K562 (cell line): ENCODE results near the gene GALNT9. TPM values are rescaled to one million over a fixed set of nuclear protein-coding genes. Genes with fewer than 3 reads are reported as not detected.

ENCODE experiments used
- ATAC-seq: fragments of 200-7000 bp; cut with Tn5 transposase; 3 replicates; pipeline ENCODE4 v1.9.1; 2020; ENCODE audit warnings: moderate library complexity
- BruUV-seq: library from RNA; stranded (reverse); fragments of 400-500 nt; replicated peaks from 2 replicates; lab custom pipeline; 2021; lab: Mats Ljungman, UMichigan
- CTCF ChIA-PET: fragments of 300-600 bp; formaldehyde crosslinking; extraction: SDS; loops from one replicate; lab custom pipeline; 2021; ENCODE audit warnings: low intra/inter-chr PET ratio; lab: Yijun Ruan, JAX
- POLR2A ChIA-PET: fragments of 300-600, 350-650 bp; sonication (Branson Sonifier 250); formaldehyde crosslinking; extraction: SDS; loops from one replicate; lab custom pipeline; 2021; ENCODE audit warnings: antibody characterized with exemption, inconsistent platforms; lab: Yijun Ruan, JAX
- DNase-seq, 4 experiments: peaks; one replicate each; pipeline versions ENCODE4 v3.0.0 to v3.0.0-alpha.2; 2011 to 2018; ENCODE audit warnings: low spot score in 3 of 4, mixed read lengths in 3 of 4; ENCODE audit errors: extremely low read depth in 1 of 4
- FAIRE-seq: peaks from 2 replicates; lab custom pipeline; 2011; peaks lifted over from hg19 to GRCh38; lab: Jason Lieb, UNC
- H2AFZ ChIP-seq: 2 replicates; pipeline ENCODE4 v1.6.0; 2011; ENCODE audit warnings: low read depth, low read length, control low read depth, inconsistent platforms
- H3K27ac ChIP-seq: fragments of 200-600 bp; 3 replicates; pipeline ENCODE4 v1.8.0; 2011; ENCODE audit warnings: low read depth, mild to moderate bottlenecking, control low read depth, inconsistent platforms, low read length, moderate library complexity, mixed read lengths; ENCODE audit errors: extremely low read depth
- H3K27me3 ChIP-seq, 2 experiments: fragments of 300-600 bp in 1 of 2; 2 replicates in 1 of 2; 3 replicates in 1 of 2; pipeline versions ENCODE4 v1.6.0 to v1.8.0; 2011; ENCODE audit warnings: inconsistent platforms in 2 of 2, low read length in 2 of 2, mild to moderate bottlenecking in 1 of 2, mixed read lengths in 1 of 2, moderate library complexity in 1 of 2; ENCODE audit not compliant: control insufficient read depth in 2 of 2, insufficient read depth in 2 of 2
- H3K36me3 ChIP-seq: fragments of 300-600 bp; 3 replicates; pipeline ENCODE4 v1.8.0; 2011; ENCODE audit warnings: mild to moderate bottlenecking, low read length, inconsistent platforms; ENCODE audit not compliant: control insufficient read depth, insufficient read depth
- H3K4me1 ChIP-seq, 2 experiments: fragments of 200-600 bp in 1 of 2; replicated peaks in 1 of 2; 2 replicates in 1 of 2; 3 replicates in 1 of 2; pipeline versions ENCODE4 v1.5.1 to v1.8.0; 2011; ENCODE audit warnings: inconsistent platforms in 2 of 2, low read length in 2 of 2, mild to moderate bottlenecking in 1 of 2, mixed read lengths in 1 of 2, moderate library complexity in 1 of 2; ENCODE audit not compliant: control insufficient read depth in 2 of 2, insufficient read depth in 2 of 2
- H3K4me2 ChIP-seq: 2 replicates; pipeline ENCODE4 v1.6.1; 2011; ENCODE audit warnings: low read length, control low read depth, inconsistent platforms, mixed read lengths; ENCODE audit not compliant: insufficient read depth
- H3K4me3 ChIP-seq: fragments of 200-600 bp; sonication (generic), shearing (Covaris generic); 2 replicates; pipeline ENCODE4 v1.5.1; 2016; ENCODE audit warnings: control low read depth, inconsistent platforms
- H3K79me2 ChIP-seq: fragments of 200-600 bp; 3 replicates; pipeline ENCODE4 v1.8.0; 2011; ENCODE audit warnings: low read length, inconsistent platforms; ENCODE audit not compliant: control insufficient read depth, insufficient read depth
- H3K9ac ChIP-seq, 2 experiments: 2 replicates each; pipeline versions ENCODE4 v1.6.0 to v1.6.1; 2011; ENCODE audit warnings: low read depth in 2 of 2, low read length in 2 of 2, control low read depth in 1 of 2, inconsistent platforms in 1 of 2, mild to moderate bottlenecking in 1 of 2, mixed read lengths in 1 of 2; ENCODE audit not compliant: insufficient read depth in 1 of 2
- H3K9me1 ChIP-seq: one replicate; pipeline ENCODE4 v1.6.0; 2011; ENCODE audit warnings: inconsistent platforms, mild to moderate bottlenecking, low read length, moderate library complexity; ENCODE audit not compliant: control insufficient read depth, insufficient read depth
- H3K9me3 ChIP-seq: replicated peaks from 2 replicates; pipeline ENCODE4 v1.5.1; 2011; ENCODE audit warnings: low read depth, low read length, inconsistent platforms; ENCODE audit not compliant: control insufficient read depth, insufficient read depth
- H4K20me1 ChIP-seq: replicated peaks from 2 replicates; pipeline ENCODE4 v1.6.1; 2011; ENCODE audit warnings: low read length, inconsistent platforms, mixed read lengths; ENCODE audit not compliant: control insufficient read depth, insufficient read depth
- ETV5 ChIP-seq: sonication (generic); formaldehyde crosslinking; IDR thresholded peaks from 2 replicates; pipeline ENCODE4 v1.4.0; 2020; ENCODE audit warnings: low read depth, mild to moderate bottlenecking, missing genetic modification reagents
- MYC ChIP-seq, 2 experiments: fragments of 250-450 bp in 1 of 2; sonication (Bioruptor Pico) in 1 of 2; IDR thresholded peaks; 2 replicates each; pipeline versions ENCODE4 v1.5.1 to v1.6.1; 2012 to 2021; ENCODE audit warnings: low read depth in 2 of 2, borderline replicate concordance in 1 of 2, improper control_type of control experiment in 1 of 2, low read length in 1 of 2, mild to moderate bottlenecking in 1 of 2, moderate library complexity in 1 of 2
- PCBP1 ChIP-seq: fragments of 200-400 bp; formaldehyde crosslinking; IDR thresholded peaks from 2 replicates; pipeline ENCODE4 v1.6.1; 2018; ENCODE audit warnings: mild to moderate bottlenecking, low read depth, low read length; ENCODE audit not compliant: poor library complexity, severe bottlenecking
- ZFPM2 ChIP-seq: fragments of 250-450 bp; sonication (Bioruptor Pico); IDR thresholded peaks from 2 replicates; pipeline ENCODE4 v1.5.1; 2022; ENCODE audit warnings: mild to moderate bottlenecking
- ZNF263 ChIP-seq: sonication (generic); formaldehyde crosslinking; IDR thresholded peaks from 2 replicates; pipeline ENCODE4 v1.8.0; 2022; ENCODE audit warnings: mild to moderate bottlenecking, missing genetic modification reagents, borderline replicate concordance
- WGBS: fragments of 100-300 bp; shearing (Covaris generic); methylation state at CpG from one replicate; pipeline ENCODE4 v1.1.6; 2016; ENCODE audit warnings: low coverage, mixed read lengths; ENCODE audit not compliant: insufficient coverage; ENCODE audit errors: missing lambda C conversion rate; 5-methylcytosine and 5-hydroxymethylcytosine counted together
- in situ Hi-C: fragments of 300-500 bp; cut with MboI; formaldehyde crosslinking; loops from 4 replicates; pipeline ENCODE4 v1.15.0; 2018; ENCODE audit warnings: inconsistent platforms, mixed read lengths
- intact Hi-C: fragments of 100-400 bp; cut with micrococcal nuclease; formaldehyde crosslinking; loops from 2 replicates; pipeline ENCODE4 v1.14.2; 2022
- polyA plus RNA-seq, 8 experiments: library from polyadenylated mRNA; depleted of rRNA in 4 of 8; stranded (reverse) in 5 of 8; unstranded in 3 of 8; fragments of >200 nt; fragmentation: Nextera tagmentation in 2 of 8; fragmentation: Illumina TruSeq in 1 of 8; extraction: Ambion mirVana in 2 of 8; extraction: Trizol in 1 of 8; gene quantifications; 2 replicates each; pipeline versions ENCODE4 v1.2.1 to v1.2.3, GENCODE V29; 2011 to 2014; ENCODE audit warnings: inconsistent platforms in 1 of 8, missing spikeins in 1 of 8
- total RNA-seq, 7 experiments: library from RNA; depleted of rRNA in 6 of 7; stranded (reverse); fragments of >200 nt in 6 of 7; fragmentation: Illumina TruSeq in 2 of 7; extraction: Trizol in 2 of 7; gene quantifications; 2 replicates each; pipeline versions ENCODE4 v1.2.1 to v1.2.3, GENCODE V29; 2011 to 2021; ENCODE audit warnings: low replicate concordance in 1 of 7
- TF ChIP-seq, protein P1 (sequence below): fragments of 250-450 bp; sonication (Bioruptor Pico); IDR thresholded peaks from 2 replicates; pipeline ENCODE4 v1.5.0; 2021; ENCODE audit warnings: mild to moderate bottlenecking, moderate library complexity

The GALNT9 gene
- total and polyA plus RNA-seq, 9 of the 15 experiments (the other 6 are each of a cell fraction or from before 2014, with no cell fraction given): not detected

DNA sequence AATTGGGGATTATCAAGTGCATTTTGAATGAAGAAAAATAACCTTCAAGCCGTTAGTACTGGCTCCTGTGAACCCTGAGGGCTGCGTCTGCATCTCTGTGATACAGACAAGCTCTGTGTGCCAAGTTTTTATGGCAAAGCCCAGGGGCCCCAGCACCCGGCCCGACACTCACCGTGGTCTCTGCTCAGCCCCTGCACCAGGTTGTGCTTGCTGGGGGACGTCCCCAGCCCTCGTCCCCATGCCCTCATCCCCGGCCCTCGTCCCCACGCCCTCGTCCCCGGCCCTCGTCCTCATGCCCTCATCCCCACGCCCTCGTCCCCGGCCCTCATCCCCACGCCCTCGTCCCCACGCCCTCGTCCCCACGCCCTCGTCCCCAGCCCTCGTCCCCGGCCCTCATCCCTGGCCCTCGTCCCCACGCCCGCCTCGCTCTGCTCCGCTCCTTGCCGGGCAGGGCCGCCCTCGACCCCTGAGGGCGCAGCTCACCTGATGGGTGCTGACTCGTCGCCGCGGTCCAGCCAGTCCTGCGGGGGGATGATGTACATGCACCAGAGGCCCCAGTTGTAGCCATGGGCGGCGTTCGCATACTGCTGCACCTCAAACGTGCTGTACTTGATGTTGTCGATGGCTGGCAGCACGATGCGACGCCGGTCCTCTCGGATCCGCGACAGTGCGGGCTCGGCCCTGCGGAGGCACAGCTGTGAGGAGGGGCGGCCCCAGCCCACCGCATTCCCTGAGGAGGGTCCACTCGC, 72.0 kb downstream of the GALNT9 start:
- FAIRE-seq (no peak), ATAC-seq (no peak), DNase-seq (no peak)
- TF ChIP-seq, protein P1, sequence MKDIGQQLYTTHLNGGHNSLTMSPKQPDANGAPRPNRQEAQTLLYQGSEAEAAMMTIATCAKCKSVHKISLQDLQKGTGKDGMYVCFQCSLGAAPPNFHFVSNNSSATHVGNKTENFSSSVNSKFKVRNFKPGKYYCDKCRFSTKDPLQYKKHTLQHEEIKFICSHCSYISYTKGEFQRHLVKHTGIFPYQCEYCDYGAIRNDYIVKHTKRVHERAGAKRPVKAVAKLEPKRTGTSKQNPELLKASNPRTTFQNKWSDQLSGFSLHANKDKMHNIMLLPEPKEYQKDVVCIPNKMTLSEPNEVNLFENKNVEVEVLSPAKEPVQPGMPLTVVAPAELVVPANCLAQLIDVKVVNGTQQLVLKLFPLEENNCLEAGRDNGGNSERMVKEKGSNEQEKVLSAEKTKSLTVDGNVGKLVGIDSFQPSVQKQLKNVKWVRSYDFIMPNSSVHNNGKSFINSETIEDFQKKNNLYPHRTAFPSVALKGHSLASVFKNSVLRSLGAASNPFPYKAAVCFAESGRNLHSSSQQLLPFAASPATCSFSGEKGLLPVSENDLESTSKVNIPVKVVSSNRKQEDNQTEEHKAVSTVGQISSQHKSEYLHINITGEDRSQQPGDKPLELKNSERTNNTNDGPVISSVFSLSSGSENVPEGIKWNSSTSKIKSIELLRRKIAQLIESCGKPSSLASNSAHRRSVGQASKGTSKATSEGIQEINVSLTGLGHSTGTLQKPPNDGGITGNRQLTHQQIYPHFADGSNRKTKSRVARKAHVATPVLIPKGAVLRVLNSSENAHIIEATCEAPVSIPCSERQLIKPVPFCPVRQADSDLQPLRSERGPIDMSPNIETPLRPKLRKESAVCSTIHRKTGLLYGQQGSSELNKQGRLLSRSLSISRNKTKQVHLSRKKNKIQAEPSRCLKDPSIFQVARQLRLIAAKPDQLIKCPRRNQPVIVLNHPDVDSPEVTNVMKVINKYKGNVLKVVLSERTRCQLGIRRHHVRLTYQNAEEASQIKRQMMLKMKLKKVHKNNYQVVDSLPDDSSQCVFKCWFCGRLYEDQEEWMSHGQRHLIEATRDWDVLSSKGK (CRISPR knock-in tag): no peak
- peak; percentile 44 for TF ChIP-seq PCBP1
- TF ChIP-seq MYC (IDR thresholded peaks at IDR 0.05; ENCODE audit: low read depth, low read length): no peak
- TF ChIP-seq MYC (CRISPR knock-in tag; IDR thresholded peaks at IDR 0.05; ENCODE audit: borderline replicate concordance, low read depth): no peak
- TF ChIP-seq ZFPM2 (CRISPR knock-in tag): no peak
- 0 out of 2 replicates have a peak, but pooled peaks have one; percentile 35 for TF ChIP-seq ZNF263 (CRISPR knock-in tag)
- TF ChIP-seq ETV5 (CRISPR knock-in tag): no peak
- H2AFZ ChIP-seq: no peak overlapping the region
- H3K79me2 ChIP-seq: no peaks in the 10 kb centered on the region
- H3K9me3 ChIP-seq: no peaks in the 10 kb centered on the region
- in situ Hi-C loops (no loop called here), intact Hi-C loops (no loop called here)
- H4K20me1 ChIP-seq: no peaks in the 10 kb centered on the region
- no peak overlapping the region for H3K27ac ChIP-seq
- peaks cover 37 to 81% of the 10 kb centered on the region in 2 experiments for H3K27me3 ChIP-seq
- no peak overlapping the region for H3K4me2 ChIP-seq
- no peaks in the 10 kb centered on the region for H3K36me3 ChIP-seq
- ChIA-PET POLR2A (interaction anchor here (0.6 kb wide), 1 partner anchor 97 kb away, joined by 3 read pairs; no protein-coding TSS in a partner anchor), CTCF (no interaction called here)
- no peaks in the 10 kb centered on the region for H3K9me1 ChIP-seq
- 5% methylated on average over 30 of the region's 56 CpGs for WGBS
- H3K4me3 ChIP-seq: no peak overlapping the region
- no TSS peak for BruUV-seq
- no peak overlapping the region for H3K9ac ChIP-seq
- H3K4me1 ChIP-seq: peaks cover 0 to 17% of the 10 kb centered on the region in 2 experiments; a peak in 1 of 5 replicates
